Endothelial cell (in vitro differentiated cells): ENCODE data around the gene HOXB9. TPM values are rescaled to one million over a fixed set of nuclear protein-coding genes. Genes with fewer than 3 reads are reported as not detected.

ENCODE experiments used
- DNase-seq: peaks from one replicate; pipeline ENCODE4 v3.0.0; 2021; ENCODE audit warnings: low spot score
- H3K27ac Mint-ChIP-seq: one replicate; pipeline ENCODE4 v1.8.0; 2021; ENCODE audit warnings: mixed read lengths, inconsistent platforms; ENCODE audit not compliant: unreplicated experiment
- H3K27me3 Mint-ChIP-seq: one replicate; pipeline ENCODE4 v1.8.0; 2021; ENCODE audit warnings: mild to moderate bottlenecking, moderate library complexity, mixed read lengths, inconsistent platforms; ENCODE audit not compliant: unreplicated experiment
- H3K36me3 Mint-ChIP-seq: one replicate; pipeline ENCODE4 v1.8.0; 2021; ENCODE audit warnings: mild to moderate bottlenecking, low read depth, mixed read lengths, inconsistent platforms; ENCODE audit not compliant: unreplicated experiment
- H3K4me1 Mint-ChIP-seq: one replicate; pipeline ENCODE4 v1.8.0; 2021; ENCODE audit warnings: mild to moderate bottlenecking, mixed read lengths, inconsistent platforms; ENCODE audit not compliant: unreplicated experiment
- H3K4me3 Mint-ChIP-seq: one replicate; pipeline ENCODE4 v1.8.0; 2021; ENCODE audit warnings: mild to moderate bottlenecking, mixed read lengths, inconsistent platforms; ENCODE audit not compliant: unreplicated experiment
- H3K9me3 Mint-ChIP-seq: one replicate; pipeline ENCODE4 v1.8.0; 2021; ENCODE audit warnings: mixed read lengths, inconsistent platforms; ENCODE audit not compliant: unreplicated experiment
- CTCF ChIP-seq: fragments of 200-600 bp; sonication (generic); IDR thresholded peaks from one replicate; pipeline ENCODE4 v1.5.0; 2021; ENCODE audit warnings: antibody characterized with exemption; ENCODE audit not compliant: unreplicated experiment
- total RNA-seq: library from RNA; stranded (reverse); fragmentation: NEBNext Ultra II Directional; extraction: Animal tissue kit (Norgen Biotek cat#: 25700); gene quantifications from one replicate; pipeline ENCODE4 v1.2.1, GENCODE V29; 2021; ENCODE audit not compliant: unreplicated experiment

HOXB9 gene
- total RNA-seq, 1 donor from 2014 or later = 0.49 TPM

GRCh38 chr17:48599354-48599753 lies 26.8 kb downstream of the HOXB9 start:
- no peak for DNase-seq
- no peak overlapping the region for H3K27ac Mint-ChIP-seq
- no peak overlapping the region for H3K4me3 Mint-ChIP-seq
- peaks cover 65% of the 10 kb centered on the region for H3K27me3 Mint-ChIP-seq
- TF ChIP-seq CTCF = no peak
- H3K9me3 Mint-ChIP-seq = no peaks in the 10 kb centered on the region
- peaks cover 52% of the 10 kb centered on the region for H3K4me1 Mint-ChIP-seq
- H3K36me3 Mint-ChIP-seq = no peaks in the 10 kb centered on the region

GRCh38 chr17:48598736-48599135 lies 27.4 kb downstream of the HOXB9 start:
- no peaks in the 10 kb centered on the region for H3K9me3 Mint-ChIP-seq
- DNase-seq = no peak
- TF ChIP-seq CTCF = no peak
- peaks cover 51% of the 10 kb centered on the region for H3K4me1 Mint-ChIP-seq
- peaks cover 61% of the 10 kb centered on the region for H3K27me3 Mint-ChIP-seq
- no peaks in the 10 kb centered on the region for H3K36me3 Mint-ChIP-seq
- peak overlapping the region; percentile 89 for H3K4me3 Mint-ChIP-seq
- no peak overlapping the region for H3K27ac Mint-ChIP-seq

- DNase-seq = no peak
- TF ChIP-seq CTCF = no peak
- H3K36me3 Mint-ChIP-seq = no peaks in the 10 kb centered on the region
- H3K27ac Mint-ChIP-seq = no peak overlapping the region
- peaks cover 56% of the 10 kb centered on the region for H3K27me3 Mint-ChIP-seq
- peak overlapping the region; percentile 89 for H3K4me3 Mint-ChIP-seq
- H3K9me3 Mint-ChIP-seq = no peaks in the 10 kb centered on the region
- peaks cover 46% of the 10 kb centered on the region for H3K4me1 Mint-ChIP-seq
Measured at GRCh38 chr17:48597778-48598631, 28.2 kb downstream of the HOXB9 start.

- Mint-ChIP-seq H3K4me1 (peaks cover 51% of the 10 kb centered on the region), H3K36me3 (no peaks in the 10 kb centered on the region), H3K27me3 (peaks cover 57% of the 10 kb centered on the region), H3K4me3 (peak overlapping the region; percentile 89), H3K27ac (no peak overlapping the region), H3K9me3 (no peaks in the 10 kb centered on the region)
- no peak for TF ChIP-seq CTCF
- no peak for DNase-seq
Measured at GRCh38 chr17:48597528-48597777, 28.7 kb downstream of the HOXB9 start.

GRCh38 chr17:48596735-48597527 lies 29.2 kb downstream of the HOXB9 start:
- H3K27me3 Mint-ChIP-seq = peaks cover 57% of the 10 kb centered on the region
- no peaks in the 10 kb centered on the region for H3K36me3 Mint-ChIP-seq
- no peak for DNase-seq
- TF ChIP-seq CTCF = no peak
- peaks cover 51% of the 10 kb centered on the region for H3K4me1 Mint-ChIP-seq
- H3K4me3 Mint-ChIP-seq = peak overlapping the region; percentile 89
- H3K9me3 Mint-ChIP-seq = no peaks in the 10 kb centered on the region
- peak overlapping the region; percentile 24 for H3K27ac Mint-ChIP-seq
